Dedifferentiated amniotic fluid mesenchymal stem cell (primary cell): Measurements from ENCODE around the gene LCTL.
"Not testable (repeated sequence)": the region's sequence is repeated elsewhere in the genome, so short reads cannot be mapped to it uniquely, and the experiment has no call there.

Experiments used
- DNase-seq: peaks from one replicate; pipeline ENCODE4 v3.0.0-alpha.2; 2016; ENCODE audit errors: extremely low spot score

The LCTL gene

DNA sequence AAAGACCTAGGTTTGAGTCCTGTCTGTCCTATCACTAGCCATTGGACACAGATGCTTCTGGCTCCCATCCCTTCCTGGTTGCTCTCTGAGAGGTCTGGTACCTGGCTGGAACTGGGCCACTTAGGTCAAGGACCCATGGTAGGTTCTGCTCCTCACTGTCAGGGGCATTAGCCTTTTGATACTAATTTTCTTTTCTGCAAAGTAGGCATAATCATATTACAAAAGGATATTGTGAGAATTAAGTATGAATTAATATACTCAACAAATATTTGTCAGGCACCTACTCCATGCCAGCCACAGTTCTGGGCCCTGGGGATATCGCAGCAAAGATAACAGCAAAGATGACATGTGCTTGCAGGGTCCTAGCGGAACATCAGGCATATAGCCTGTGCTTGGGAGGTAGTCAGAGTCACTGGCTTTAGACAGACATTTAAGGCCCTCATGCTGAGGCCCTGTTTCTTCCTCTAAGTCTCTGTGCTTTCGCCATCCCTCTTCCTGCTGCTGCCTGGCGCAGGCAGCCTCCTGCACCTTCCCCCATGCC, 25.6 kb upstream of the LCTL start:
- DNase-seq, result no peak

DNA sequence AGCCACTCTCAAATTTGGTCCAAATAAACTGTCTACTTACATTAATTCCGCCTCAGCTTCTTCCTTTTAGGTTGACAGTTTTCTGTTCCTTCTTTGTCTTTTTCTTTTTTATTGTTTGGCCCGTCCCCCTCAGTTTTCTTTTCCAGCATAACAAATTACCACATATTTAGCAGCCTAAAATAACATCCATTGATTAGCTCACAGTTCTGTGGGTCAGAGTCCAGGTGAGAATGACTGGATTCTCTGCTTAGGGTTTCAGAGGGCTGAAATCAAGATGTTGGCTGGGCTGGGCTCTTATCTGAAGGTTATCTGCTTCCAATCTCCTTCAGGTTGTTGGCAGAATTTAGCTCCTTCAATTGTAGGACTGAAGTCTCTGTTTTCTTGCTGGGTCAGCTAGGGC, 24.6 kb upstream of the LCTL start:
- no peak for DNase-seq

DNA sequence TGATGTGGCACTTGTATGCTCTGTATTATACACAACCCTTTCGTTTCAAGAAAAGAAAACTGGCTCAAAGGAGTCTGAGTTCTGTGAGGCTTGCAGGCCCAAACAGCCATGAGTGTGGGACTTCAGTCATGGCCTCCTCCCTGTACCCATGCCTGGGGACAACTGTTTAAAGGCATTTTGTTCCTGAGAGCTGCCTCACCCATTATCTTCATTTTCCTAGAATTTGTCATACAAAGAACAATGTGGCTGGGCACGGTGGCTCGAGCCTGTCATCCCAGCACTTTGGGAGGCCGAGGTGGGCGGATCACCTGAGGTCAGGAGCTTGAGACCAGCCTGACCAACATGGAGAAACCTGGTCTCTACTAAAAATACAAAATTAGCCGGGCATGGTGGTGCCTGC, 23.6 kb upstream of the LCTL start:
- not testable (repeated sequence) for DNase-seq

DNA sequence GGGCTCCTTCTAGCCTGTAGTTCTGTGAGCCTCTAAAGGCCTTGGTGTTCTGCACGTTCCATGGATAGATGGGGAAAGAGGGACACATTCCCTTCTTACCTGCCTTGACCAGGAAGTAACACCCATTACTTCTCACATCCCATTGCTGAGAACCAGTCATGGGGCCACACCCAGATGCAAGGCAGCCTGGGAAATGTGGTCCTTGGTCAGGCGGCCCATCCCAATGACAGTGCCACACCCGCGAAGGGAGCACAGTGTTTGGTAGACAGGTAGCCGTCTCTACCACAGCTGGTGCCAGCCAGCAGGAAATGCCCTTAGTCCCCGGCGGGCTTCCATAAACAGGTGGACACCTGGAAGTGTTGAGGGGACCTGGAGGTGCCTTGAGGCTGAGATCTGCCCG, 23.2 kb upstream of the LCTL start:
- DNase-seq, result no peak

DNA sequence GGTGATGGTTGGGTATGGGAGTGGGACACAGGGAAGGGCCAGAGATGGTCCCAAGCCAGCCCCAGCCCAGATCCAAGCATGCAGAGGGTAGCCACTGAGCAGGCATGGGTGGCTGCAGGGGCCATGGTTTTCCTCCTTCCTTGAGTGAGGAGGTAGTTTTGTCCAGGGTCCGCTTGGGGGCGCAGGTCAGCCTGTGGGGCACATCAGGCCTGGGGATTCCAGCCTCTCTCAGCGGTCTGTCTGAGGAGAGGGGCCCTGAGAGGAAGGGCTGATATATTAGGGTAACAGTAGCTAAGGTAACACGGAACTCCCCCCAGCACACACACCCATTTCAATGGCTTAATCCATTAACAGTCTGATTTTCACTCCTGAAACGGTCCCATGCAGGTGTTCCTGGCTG, 22.7 kb upstream of the LCTL start:
- DNase-seq, result no peak

DNA sequence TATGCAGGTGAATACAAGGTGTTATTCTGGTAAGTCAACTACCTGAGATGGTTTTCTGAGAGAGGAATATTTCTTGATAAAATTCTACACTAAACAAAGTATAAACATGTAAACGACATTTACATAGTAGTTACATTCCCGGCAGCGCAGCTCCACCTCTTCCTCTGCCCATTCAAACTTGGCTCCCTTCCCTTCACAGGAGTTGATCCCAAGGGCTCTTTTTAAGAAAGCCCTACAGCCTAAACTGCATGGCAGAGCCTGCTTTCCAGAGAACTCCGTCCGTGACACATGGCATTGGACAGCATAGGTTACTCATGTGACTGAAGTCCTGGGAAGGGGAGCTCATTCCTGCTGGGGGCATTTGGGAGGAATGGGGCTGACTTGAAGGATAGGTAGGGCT, 22.0 kb upstream of the LCTL start:
- no peak for DNase-seq

DNA sequence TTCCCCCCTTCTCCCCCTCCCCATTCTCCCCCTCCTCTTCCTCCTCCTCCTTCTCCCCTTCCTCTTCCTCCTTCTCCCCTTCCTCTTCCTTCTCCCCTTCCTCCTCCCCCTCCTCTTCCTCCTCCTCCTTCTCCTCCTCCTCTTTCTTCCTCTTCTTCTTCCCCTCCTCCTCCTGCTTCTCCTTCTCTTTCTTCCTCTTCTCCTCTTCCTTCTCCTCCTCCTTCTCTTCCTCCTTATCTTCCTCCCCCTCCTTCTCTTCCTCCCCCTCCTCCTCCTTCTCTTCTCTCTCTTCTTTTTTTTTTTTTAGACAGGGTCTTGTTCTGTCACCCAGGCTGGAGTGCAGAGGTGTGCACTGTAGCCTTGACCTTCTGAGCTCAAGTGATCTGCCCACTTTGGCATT, 21.2 kb upstream of the LCTL start:
- DNase-seq, result no peak

DNA sequence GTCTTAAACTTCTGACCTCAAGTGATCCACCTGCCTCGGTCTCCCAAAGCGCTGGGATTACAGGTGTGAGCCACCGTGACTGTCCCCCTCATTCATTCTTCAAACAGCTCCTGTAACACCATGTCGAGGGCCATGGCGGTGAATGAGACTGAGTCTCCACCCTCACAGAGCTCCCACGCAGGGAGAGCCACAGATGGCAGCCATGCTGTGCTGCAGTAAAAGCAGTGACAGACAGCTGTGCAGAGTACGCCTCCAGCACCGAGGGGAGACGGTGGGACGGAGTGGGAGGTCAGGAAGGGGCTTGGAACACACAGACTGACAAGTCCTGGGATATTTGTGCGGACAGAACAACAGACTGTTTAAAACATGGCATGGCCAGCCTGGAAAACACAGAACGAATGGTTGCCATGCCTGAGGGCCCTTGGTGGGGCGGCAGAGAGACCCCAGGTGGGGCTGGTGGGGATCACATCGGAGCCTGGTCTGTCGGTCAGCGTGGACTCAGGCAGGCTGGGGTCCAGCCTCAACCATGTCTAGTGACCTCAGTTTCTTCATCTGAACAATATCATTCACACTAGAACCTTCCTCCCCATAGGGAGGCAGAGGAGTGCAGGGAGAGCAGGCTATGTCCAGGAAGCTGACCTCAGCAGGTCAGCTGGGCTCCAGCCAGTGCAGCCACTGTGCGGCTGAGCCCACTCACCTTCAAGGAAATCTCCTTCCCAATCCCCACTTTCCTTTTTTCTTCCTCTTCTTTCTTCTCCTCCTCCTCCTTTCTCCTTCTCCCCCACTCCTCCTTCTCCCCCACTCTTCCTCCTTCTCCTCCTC, 20.6 kb upstream of the LCTL start:
- no peak for DNase-seq

DNA sequence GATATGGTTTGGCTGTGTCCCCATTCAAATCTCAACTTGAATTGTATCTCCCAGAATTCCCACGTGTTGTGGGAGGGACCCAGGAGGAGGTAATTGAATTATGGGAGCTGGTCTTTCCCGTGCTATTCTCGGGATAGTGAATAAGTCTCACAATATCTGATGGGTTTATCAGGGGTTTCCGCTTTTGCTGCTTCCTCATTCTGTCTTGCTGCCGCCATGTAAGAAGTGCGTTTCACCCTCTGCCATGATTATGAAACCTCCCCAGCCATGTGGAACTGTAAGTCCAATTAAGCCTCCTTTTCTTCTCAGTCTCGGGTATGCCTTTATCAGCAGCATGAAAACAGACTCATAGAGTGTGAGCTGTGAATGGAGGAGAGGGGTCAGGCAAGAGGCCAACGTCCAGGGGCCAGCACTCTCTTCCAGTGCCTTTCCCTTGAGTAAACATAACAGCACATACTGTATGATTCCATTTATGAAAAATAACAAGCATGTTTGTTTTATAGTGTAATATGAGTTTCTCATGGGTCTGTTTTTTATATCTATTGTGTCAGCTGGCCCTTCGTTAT, 16.3 kb upstream of the LCTL start:
- DNase-seq, result no peak

DNA sequence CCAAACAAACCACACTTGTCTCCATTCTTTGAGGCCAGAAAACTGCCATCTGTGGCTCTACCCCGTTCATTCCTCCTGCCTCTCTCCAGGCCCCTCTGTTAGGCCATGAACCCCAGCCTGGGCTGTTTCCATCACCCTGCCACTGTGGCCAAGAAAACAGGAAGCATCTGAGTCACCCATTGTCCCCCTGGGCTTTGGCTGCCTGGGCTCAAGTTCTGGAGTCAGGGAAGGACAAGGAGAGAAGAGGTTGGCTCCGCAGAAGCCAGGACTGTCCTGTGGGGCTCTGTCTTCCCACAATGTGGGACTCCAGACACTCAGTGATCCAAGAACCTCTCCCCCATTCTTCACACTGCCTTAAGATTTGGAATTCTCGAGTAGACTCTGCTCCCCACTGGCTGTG, 14.8 kb upstream of the LCTL start:
- DNase-seq, result no peak

DNA sequence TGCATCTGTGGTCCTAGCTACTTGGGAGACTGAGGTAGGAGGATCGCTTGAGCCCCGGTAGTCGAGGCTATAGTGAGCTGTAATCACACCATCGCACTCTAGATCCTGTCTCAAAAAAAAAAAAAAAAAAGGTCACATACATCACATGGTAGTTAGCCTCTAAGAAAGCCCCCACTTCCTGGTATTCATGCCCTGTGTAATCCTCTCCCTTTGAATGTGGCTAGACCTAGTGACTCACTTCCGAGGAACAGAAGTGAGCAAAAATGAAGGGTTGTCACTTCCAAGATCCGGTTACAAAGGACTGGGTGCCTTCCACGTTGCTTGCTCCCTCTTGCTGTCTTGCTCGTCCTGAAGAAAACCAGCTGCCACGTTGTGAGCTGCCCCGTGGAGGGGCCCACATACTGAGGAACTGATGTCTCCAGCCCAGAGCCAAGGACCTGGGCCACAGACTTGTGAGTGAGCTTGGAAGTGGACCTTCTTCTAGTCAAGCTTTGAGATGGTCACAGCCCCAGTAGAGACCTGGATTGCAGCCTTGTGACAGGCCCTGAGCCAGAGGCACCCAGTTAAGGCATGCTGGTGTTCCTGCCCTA, 12.6 kb upstream of the LCTL start:
- DNase-seq, result no peak

DNA sequence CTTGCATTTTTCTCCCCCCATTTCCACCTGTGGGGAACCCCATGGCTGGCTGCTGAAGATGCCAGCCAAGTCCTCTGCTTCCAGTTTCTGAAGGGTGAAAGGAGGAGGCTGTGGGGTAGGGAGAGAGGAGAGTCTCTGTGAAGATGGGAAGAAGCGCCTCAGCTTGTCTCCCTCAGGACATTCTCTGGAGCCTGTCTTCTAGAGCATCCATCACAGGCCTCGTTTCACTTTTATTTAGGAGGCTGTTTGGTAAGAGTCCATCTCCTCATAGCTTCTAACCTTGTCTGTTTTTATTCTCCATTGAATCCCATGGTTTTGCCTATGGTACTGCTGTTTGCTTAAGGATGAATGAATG, 8.8 kb upstream of the LCTL start:
- no peak for DNase-seq

DNA sequence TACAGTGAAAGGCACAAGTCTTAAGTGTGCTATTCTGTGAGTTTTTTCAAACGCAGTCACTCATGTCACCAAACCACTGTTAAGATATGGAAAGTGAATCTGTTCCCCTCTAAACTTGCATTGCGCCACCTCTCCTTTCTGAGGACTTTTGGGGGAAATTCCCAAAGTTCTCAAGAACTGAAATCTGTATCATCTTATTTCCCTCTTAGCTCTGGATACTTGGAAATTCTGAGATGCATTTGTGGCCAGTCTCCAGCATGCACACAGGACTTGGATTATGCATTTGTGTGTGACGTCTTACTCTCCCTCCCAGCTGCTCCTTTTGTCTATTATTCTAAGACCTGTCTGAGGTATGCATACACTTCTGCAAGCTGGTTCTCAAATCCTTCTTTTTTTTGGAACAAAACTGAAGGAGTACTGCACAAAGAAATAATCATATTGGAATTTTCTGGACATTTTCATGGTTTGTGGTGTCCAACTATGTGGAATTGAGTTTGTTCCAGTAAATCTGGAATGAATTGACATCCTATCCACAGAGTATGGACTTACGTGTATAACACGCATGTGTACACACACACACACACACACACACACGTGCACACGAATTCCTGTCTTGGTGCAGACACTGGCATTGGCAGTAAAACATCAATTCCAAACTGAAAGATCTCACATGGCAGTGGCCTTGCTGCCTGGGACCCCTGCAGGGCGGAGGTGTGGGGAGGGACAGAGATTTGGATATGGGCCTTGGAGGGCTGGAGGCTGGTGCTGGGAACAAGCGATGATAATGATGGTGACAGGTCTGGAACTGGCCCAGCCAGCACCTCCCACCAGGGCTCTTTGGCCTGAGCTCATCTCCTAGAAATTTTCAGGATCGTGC, 8.2 kb upstream of the LCTL start:
- peak; percentile 78 for DNase-seq

DNA sequence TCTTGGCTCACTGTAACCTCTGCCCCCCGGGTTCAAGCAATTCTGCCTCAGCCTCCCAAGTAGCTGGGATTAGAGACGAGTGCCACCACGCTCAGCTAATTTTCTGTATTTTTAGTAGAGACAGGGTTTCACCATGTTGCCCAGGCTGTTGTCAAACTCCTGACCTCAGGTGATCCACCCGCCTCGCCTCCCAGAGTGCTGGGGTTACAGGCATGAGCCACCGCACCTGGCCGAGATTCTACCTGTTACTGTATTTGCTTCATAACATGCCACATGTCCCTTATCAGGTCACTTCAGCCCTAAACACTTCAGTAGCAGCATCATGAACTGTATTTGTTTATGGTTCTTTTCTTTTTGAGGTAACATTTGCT, 7.5 kb upstream of the LCTL start:
- DNase-seq, result no peak

DNA sequence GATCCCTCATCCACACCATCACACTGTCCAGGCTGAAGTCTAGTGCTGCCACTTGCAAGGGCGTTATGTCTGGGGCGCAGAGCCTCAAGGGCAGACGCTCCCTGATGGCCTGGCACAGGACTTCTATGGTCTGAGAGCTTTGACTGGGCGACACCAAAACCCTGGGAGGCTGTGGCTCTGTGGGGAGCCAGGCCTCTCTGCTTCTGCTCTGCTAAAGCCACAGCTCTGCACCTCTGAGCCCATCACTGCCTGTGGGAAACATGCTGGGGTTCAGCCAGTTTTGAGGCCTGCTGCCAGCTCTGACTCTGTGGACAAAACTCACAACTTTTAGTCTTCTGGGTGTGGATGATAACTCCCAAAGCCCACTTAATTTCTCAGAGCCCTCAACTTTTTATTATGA, 6.3 kb upstream of the LCTL start:
- DNase-seq, result no peak

DNA sequence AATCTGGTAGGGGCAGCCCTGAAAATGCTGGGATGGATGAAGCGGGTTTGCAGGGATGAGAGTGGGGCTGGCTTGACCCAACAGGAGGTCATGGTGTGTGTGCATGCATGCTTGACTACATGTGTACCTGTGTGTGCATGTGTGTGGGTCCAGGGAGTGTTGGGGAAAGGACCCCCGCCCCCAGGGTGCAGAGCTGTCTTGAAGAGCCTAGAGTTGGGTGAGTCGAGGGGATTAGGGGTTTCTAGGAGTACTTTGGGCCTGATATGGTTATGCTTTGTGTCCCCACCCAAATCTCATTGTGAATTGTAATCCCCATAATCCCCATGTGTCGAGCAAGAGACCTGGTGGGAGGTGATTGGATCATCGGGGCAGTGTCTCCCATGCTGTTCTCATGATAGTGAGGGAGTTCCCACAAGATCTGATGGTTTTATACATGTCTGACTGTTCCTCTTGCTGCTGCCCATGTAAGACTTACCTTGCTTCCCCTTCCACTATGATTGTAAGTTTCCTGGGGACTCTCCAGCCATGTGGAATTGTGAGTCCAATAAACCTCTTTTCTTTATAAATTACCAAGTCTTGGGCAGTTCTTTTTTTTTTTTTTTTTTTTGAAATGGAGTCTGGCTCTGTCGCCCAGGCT, 5.2 kb upstream of the LCTL start:
- DNase-seq, result no peak

DNA sequence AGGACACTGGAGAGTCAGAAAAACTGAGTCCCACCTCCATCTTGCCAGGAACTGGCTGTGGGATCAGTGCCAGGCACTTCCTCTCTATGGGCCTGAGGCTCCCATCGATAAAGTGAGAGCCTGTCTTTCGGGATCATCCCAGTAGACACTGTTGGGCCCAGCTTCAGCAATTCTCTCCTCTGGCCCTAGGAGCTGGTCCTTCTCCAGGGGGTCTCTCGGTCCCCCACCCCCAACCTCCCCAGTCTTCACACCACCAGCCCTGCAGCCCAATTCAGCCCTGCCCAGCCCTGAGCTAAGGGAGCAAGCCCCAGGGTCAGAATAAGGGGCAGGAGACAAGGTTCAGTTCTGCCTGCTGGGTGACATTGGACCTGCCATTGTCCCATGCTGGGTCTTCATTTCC, 4.5 kb upstream of the LCTL start:
- DNase-seq, result no peak

DNA sequence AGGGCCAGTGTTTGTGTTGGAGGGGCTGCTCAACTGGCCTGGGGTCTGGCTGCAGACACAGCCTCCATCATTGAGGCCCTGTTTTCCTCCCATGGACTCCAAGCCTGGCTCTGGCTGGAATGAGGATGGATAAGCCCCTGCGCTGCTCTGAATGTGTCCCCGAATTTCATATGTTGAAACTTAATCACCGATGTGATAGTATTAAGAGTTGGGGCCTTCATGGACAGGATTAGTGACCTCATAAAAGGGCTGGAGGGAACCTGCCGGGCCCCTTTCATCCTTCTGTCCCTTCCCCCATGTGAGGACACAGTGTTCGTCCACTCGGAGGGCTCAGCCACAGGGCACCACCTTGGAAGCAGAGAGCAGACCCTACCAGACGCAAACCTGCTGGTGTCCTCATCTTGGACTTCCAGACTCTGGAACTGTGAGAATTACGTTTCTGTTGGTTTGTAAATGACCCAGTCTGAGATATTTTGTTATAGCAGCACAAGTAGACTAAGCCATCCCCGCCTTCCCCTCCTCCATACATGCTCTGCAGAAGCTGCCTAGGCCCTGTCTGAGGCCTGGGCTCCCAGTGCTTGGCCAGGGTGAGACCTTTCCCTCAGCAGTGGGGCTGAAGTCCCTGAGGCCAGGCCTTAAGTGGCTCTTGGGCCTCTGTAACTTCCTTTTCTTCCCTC, 3.8 kb upstream of the LCTL start:
- no peak for DNase-seq

DNA sequence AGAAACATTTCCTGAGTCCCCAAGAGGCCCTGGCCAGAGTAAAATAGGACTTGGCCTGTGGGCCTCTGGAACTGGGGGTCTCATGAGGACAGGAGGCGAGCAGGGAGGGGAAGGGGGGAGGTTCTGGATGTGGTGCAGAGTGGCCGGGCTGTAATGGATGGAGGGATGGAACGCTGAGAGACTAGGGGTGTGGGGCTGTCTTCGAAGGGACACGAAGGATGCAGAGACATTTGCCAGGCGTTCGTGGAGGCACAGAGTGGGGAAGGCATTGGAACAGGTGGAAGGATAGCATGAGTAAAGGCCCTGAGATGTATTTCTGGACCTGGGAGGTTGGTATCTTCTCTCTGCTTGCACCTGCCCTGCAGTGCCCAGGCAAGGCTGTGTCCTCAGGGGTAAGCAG, 2.1 kb upstream of the LCTL start:
- no peak for DNase-seq

DNA sequence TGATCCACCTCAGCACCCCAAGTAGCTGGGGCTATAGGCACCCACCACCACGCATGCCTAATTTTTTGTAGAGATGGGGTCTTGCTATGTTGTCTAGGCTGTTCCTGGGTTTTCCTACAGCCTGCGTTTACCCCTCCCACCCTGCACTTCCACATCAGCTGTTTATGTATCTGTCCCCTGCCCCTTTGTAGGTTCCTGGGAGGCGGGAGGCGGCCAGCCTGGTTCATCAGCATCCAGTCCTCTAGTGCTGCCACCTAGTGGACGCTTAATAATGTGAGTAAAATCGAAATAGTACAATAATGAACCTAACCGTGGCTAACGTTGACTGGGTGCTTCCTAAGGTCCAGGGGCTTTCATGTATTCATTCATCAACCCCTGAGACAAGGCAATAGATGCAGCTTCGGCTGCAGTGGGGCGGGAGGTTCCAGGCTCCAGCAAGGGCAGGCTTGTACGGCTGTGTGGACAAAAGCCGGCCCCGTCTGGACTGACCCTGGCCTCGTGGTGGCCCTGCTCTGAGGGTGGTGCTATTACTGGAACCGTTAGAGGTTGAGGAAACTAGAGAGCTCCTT, 1.2 kb upstream of the LCTL start:
- peak; percentile 52 for DNase-seq

DNA sequence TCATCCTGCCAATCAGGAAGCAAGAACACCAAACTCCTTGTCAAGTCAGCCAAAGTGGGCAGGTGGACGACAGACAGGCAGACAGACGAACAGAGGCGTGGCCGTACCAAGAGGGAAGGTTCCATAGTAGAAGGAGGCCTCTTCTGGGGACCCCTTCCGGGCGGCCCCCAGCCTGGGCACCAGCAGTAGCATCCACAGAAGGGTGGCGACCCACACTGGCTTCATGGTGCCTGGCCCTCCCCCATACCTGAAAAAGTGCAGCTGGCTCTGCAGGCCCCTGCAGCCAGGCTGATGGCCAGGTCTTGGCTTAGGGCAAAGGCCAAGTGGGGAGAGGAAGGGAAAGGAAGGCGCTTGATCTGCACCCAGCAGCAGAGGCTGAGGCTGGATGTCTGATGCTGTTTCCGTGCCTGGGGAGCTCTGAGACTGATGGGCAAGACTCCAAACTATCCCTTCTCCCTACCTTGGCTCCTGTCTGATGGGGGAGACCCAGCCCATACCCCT, 607 bp downstream of the LCTL start:
- no peak for DNase-seq
